Gastroesophageal sphincter (tissue), 4 donors: ENCODE measurements around the gene SMURF2. TPM values are rescaled to one million over a fixed set of nuclear protein-coding genes. Genes with fewer than 3 reads are reported as not detected.
A peak's percentile ranks its signal among the peaks of the same experiment; 100 is the strongest.

ENCODE experiments used
- ATAC-seq: fragments of 150-250 bp; one replicate; pipeline ENCODE4 v1.9.1; 2016; ENCODE audit warnings: mild to moderate bottlenecking, moderate library complexity
- H3K27ac ChIP-seq, 4 donors: fragments of 200-600 bp; sonication (generic) in 3 of 4; 1 replicate in 3 of 4; 2 replicates in 1 of 4; pipeline ENCODE4 v1.5.1; 2016 to 2019
- H3K27me3 ChIP-seq: fragments of 200-600 bp; sonication (generic); one replicate; pipeline ENCODE4 v1.5.1; 2019
- H3K36me3 ChIP-seq, 2 donors: fragments of 200-600 bp; sonication (generic); one replicate each; pipeline ENCODE4 v1.5.1; 2019; ENCODE audit warnings: control low read depth in 1 of 2
- H3K4me1 ChIP-seq, 3 donors: fragments of 200-600 bp; sonication (generic); 1 replicate in 2 of 3; 2 replicates in 1 of 3; pipeline ENCODE4 v1.5.1; 2016 to 2019; ENCODE audit warnings: control low read depth in 2 of 3
- H3K4me3 ChIP-seq, 2 donors: fragments of 200-600 bp; sonication (generic); one replicate each; pipeline ENCODE4 v1.5.1; 2019; ENCODE audit warnings: mild to moderate bottlenecking in 1 of 2, moderate library complexity in 1 of 2
- H3K9me3 ChIP-seq, 3 donors: fragments of 200-600 bp; sonication (generic); one replicate each; pipeline ENCODE4 v1.5.1; 2017 to 2019; ENCODE audit warnings: control low read depth in 2 of 3
- CTCF ChIP-seq, 4 experiments: fragments of 200-600 bp in 2 of 4; fragments of 450-650 bp in 2 of 4; sonication (generic) in 1 of 4; IDR thresholded peaks; one replicate each; pipeline ENCODE4 v1.5.1; 2017 to 2019; ENCODE audit warnings: antibody characterized with exemption in 4 of 4, mild to moderate bottlenecking in 2 of 4, moderate library complexity in 2 of 4
- EP300 ChIP-seq: sonication (generic); formaldehyde crosslinking; IDR thresholded peaks from one replicate; pipeline ENCODE4 v1.6.1; 2017; ENCODE audit warnings: antibody characterized with exemption, mild to moderate bottlenecking
- POLR2A ChIP-seq, 2 donors: fragments of 450-650 bp; IDR thresholded peaks; one replicate each; pipeline ENCODE4 v1.6.1; 2017; ENCODE audit warnings: antibody characterized with exemption in 2 of 2, mild to moderate bottlenecking in 2 of 2, moderate library complexity in 1 of 2
- POLR2AphosphoS5 ChIP-seq: sonication (generic); formaldehyde crosslinking; IDR thresholded peaks from one replicate; pipeline ENCODE4 v1.6.1; 2017; ENCODE audit warnings: antibody characterized with exemption
- WGBS, 2 donors: methylation state at CpG; one replicate each; pipeline ENCODE4 v1.1.5; 2018; ENCODE audit warnings: low coverage in 1 of 2; 5-methylcytosine and 5-hydroxymethylcytosine counted together
- small RNA-seq, 4 donors: library from RNA; depleted of rRNA; stranded (forward); fragments of <200 nt; gene quantifications; one replicate each; pipeline ENCODE3, GENCODE V24; 2016
- total RNA-seq, 4 donors: library from RNA; depleted of rRNA; stranded (reverse); fragments of >200 nt; gene quantifications; one replicate each; pipeline ENCODE4 v1.1.0, GENCODE V29; 2016

SMURF2 gene
- total RNA-seq, 4 donors from 2014 or later: 35.0 to 60.8 (median 37.9) TPM

- H3K27me3 ChIP-seq: no peaks in the 10 kb centered on the region
Measured at GRCh38 chr17:64496786-64497564, 165.1 kb downstream of the SMURF2 start, which contains the start of gene POLG2. POLG2 (minus strand) TSS chr17:64497054; CDS start chr17:64496968, 86 bp downstream.

DNA sequence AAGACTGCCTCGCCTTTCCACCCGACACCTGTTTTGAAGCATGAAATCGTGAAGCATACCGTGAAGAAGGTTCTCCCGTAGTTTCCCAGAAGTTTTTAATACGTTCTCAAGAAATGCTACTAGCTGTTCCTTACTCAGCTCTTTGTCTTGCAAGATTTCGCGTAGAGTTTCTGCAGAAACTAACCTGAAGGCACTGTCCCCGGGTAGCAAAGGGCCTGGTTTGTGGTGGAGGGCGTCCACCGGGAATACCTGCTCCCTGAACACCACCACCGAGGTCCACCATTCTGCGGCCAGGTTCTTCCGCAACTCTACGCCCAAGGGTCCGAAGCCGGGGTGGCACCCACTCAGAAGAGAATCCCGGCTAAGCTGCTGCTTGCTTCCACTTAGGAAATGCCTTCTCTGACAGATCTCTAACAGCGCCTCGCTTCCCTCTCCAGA is 165.7 kb downstream of the SMURF2 start:
- Histone ChIP-seq H3K36me3 (peaks cover 12 to 59% of the 10 kb centered on the region in 2 donors), H3K4me3 (peak overlapping the region; percentile 70 to 74), H3K27ac (peak overlapping the region; percentile 41 to 84 (median 82)), H3K4me1 (peaks cover 4 to 80% (median 14%) of the 10 kb centered on the region in 3 donors), H3K9me3 (no peaks in the 10 kb centered on the region), H3K27me3 (no peaks in the 10 kb centered on the region)
- 0% methylated on average over 2 to 6 of the region's 20 CpGs for WGBS, 2 donors
- no peak for ATAC-seq
- no peak for TF ChIP-seq CTCF (IDR thresholded peaks at IDR 0.05)

More at GRCh38 chr17:64496786-64497564, 165.1 kb downstream of the SMURF2 start, which contains the start of gene POLG2:
- WGBS, 2 donors: 1 to 9% methylated on average over 7 to 14 of the region's 50 CpGs
- peak; percentile 93 for ATAC-seq
- TF ChIP-seq POLR2AphosphoS5: peak; percentile 93
- TF ChIP-seq EP300: no peak
- peak; percentile 51 to 60 for TF ChIP-seq POLR2A (IDR thresholded peaks at IDR 0.05)
- peak in 3 of 4 experiments; percentile 45 to 56 (median 50) for TF ChIP-seq CTCF (IDR thresholded peaks at IDR 0.05)
- Histone ChIP-seq H3K27ac (peak within 1 kb of the TSS; percentile 41 to 84 (median 82)), H3K4me1 (peaks cover 4 to 86% (median 14%) of the 10 kb centered on the region in 3 donors), H3K4me3 (peak within 1 kb of the TSS; percentile 70 to 74), H3K9me3 (no peaks in the 10 kb centered on the region), H3K36me3 (peaks cover 18 to 59% of the 10 kb centered on the region in 2 donors)

Small RNAs within 50 kb of the gene (small RNA-seq; reads per million reads assigned to genes)
- 0 reads per million in 4 donors for gene AC009994.1

Other genes with a start within 250 kb of the SMURF2 start
- gene MILR1, start 213.2 kb downstream of the SMURF2 start, total RNA-seq: 10 to 100 TPM in 1 of 4 donors, 1 to 10 TPM in 2, not detected in 1; 3.5 to 10.1 (median 7.3) TPM
- 10 to 100 TPM in 1 of 4 donors, 1 to 10 TPM in 3; 1.4 to 12.6 (median 6.6) TPM for gene POLG2, start 165.3 kb downstream of the SMURF2 start, total RNA-seq
- gene DDX5, start 156.0 kb downstream of the SMURF2 start, total RNA-seq: 100 to 1,000 TPM; 585 to 908 (median 632) TPM
- gene CEP95, start 155.3 kb downstream of the SMURF2 start, total RNA-seq: 10 to 100 TPM; 18.6 to 52.0 (median 33.2) TPM